ENCODE measurements around the gene C1orf53.

DNA sequence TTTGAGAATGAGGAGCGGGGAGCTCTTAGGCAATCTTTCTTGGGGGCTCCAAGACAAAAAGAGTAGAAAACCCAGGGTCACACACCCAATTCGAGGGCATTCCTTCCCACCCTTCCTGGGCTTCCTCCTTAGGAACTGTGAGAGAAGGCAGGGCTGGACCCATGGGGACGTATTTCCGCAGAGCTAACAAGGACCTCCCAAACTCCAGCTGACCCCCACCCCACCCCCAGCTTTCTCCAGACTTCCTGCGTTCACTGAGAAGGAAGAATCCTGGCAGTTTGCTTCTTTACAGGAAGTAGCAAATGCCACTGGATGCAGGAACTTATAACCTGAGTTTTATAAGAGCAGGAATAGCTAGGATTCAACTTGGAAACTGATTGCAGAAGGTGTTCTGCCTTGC, 12.1 kb downstream of the C1orf53 start:
- TF ChIP-seq, protein P1, sequence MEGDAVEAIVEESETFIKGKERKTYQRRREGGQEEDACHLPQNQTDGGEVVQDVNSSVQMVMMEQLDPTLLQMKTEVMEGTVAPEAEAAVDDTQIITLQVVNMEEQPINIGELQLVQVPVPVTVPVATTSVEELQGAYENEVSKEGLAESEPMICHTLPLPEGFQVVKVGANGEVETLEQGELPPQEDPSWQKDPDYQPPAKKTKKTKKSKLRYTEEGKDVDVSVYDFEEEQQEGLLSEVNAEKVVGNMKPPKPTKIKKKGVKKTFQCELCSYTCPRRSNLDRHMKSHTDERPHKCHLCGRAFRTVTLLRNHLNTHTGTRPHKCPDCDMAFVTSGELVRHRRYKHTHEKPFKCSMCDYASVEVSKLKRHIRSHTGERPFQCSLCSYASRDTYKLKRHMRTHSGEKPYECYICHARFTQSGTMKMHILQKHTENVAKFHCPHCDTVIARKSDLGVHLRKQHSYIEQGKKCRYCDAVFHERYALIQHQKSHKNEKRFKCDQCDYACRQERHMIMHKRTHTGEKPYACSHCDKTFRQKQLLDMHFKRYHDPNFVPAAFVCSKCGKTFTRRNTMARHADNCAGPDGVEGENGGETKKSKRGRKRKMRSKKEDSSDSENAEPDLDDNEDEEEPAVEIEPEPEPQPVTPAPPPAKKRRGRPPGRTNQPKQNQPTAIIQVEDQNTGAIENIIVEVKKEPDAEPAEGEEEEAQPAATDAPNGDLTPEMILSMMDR (IDR thresholded peaks at IDR 0.05) = no peak
- no peak for TF ChIP-seq POLR2A (IDR thresholded peaks at IDR 0.05)
